Activated T-helper 2 cell treated with anti-CD3 and anti-CD28 coated beads, Interferon-gamma antibody, Interleukin-2, Interleukin-4, amounts not matched to agents 10 μg/mL and 5 μg/mL and 100 μg/mL, durations not matched to agents 14 hours and 24 hours and 36 hours (primary cell): ENCODE results near the gene PRB2. TPM values are rescaled to one million over a fixed set of nuclear protein-coding genes. Genes with fewer than 3 reads are reported as not detected.
"Not testable (repeated sequence)": the region's sequence is repeated elsewhere in the genome, so short reads cannot be mapped to it uniquely, and the experiment has no call there.

Experiments
- DNase-seq: peaks from one replicate; pipeline ENCODE4 v3.0.0; 2021; ENCODE audit warnings: low spot score
- H3K27ac Mint-ChIP-seq: one replicate; pipeline ENCODE4 v1.8.0; 2021; ENCODE audit warnings: mixed read lengths
- H3K27me3 Mint-ChIP-seq: one replicate; pipeline ENCODE4 v1.8.0; 2021; ENCODE audit warnings: low read depth, mixed read lengths
- H3K36me3 Mint-ChIP-seq: one replicate; pipeline ENCODE4 v1.8.0; 2021; ENCODE audit warnings: low read depth, mixed read lengths
- H3K4me1 Mint-ChIP-seq: one replicate; pipeline ENCODE4 v1.8.0; 2021; ENCODE audit warnings: low read depth, mixed read lengths
- H3K4me3 Mint-ChIP-seq: one replicate; pipeline ENCODE4 v1.8.0; 2021; ENCODE audit warnings: low read depth, mild to moderate bottlenecking, moderate library complexity, mixed read lengths
- H3K9me3 Mint-ChIP-seq: one replicate; pipeline ENCODE4 v1.8.0; 2021; ENCODE audit warnings: mixed read lengths
- intact Hi-C: fragments of 100-400 bp; cut with micrococcal nuclease; formaldehyde crosslinking; loops from one replicate; pipeline ENCODE4 v1.15.1; 2023
- total RNA-seq: library from RNA; stranded (reverse); gene quantifications from 2 replicates; pipeline ENCODE4 v1.2.3, GENCODE V29; 2022

The PRB2 gene
- total RNA-seq = not detected in 2 replicates

- H3K4me3 Mint-ChIP-seq, H3K27me3 Mint-ChIP-seq, H3K36me3 Mint-ChIP-seq, intact Hi-C loops, H3K27ac Mint-ChIP-seq, H3K4me1 Mint-ChIP-seq, DNase-seq, H3K9me3 Mint-ChIP-seq: not testable (repeated sequence)
These were observed at the start of gene PRB2 for GRCh38 chr12:11395467-11395866. Gene PRB2 (minus strand): TSS chr12:11395567. CDS start chr12:11395529, 38 bp downstream.

- Mint-ChIP-seq H3K4me3 (no peak overlapping the region), H3K27ac (no peak overlapping the region), H3K27me3 (no peaks in the 10 kb centered on the region), H3K9me3 (no peaks in the 10 kb centered on the region), H3K4me1 (no peaks in the 10 kb centered on the region), H3K36me3 (no peaks in the 10 kb centered on the region)
- intact Hi-C loops = no loop called here
- DNase-seq = no peak
These were observed 42.6 kb upstream of the PRB2 start for GRCh38 chr12:11437966-11438365.

- H3K4me3 Mint-ChIP-seq = no peak overlapping the region
- no peak for DNase-seq
- H3K9me3 Mint-ChIP-seq = no peaks in the 10 kb centered on the region
These were observed 38.3 kb upstream of the PRB2 start for GRCh38 chr12:11433664-11434063.

GRCh38 chr12:11431486-11431885, 36.1 kb upstream of the PRB2 start:
- no peak overlapping the region for H3K27ac Mint-ChIP-seq
- H3K4me1 Mint-ChIP-seq = peaks cover 10% of the 10 kb centered on the region
- H3K27me3 Mint-ChIP-seq = no peaks in the 10 kb centered on the region
- DNase-seq = no peak
- no peaks in the 10 kb centered on the region for H3K9me3 Mint-ChIP-seq
- H3K36me3 Mint-ChIP-seq = no peaks in the 10 kb centered on the region
- no peak overlapping the region for H3K4me3 Mint-ChIP-seq
- intact Hi-C loops = no loop called here

More at GRCh38 chr12:11433664-11434063, 38.3 kb upstream of the PRB2 start:
- intact Hi-C loops = no loop called here
- Mint-ChIP-seq H3K36me3 (no peaks in the 10 kb centered on the region), H3K27me3 (no peaks in the 10 kb centered on the region), H3K27ac (no peak overlapping the region), H3K4me1 (peaks cover 10% of the 10 kb centered on the region)

GRCh38 chr12:11427341-11427740, 32.0 kb upstream of the PRB2 start:
- H3K27me3 Mint-ChIP-seq = no peaks in the 10 kb centered on the region
- H3K9me3 Mint-ChIP-seq = no peaks in the 10 kb centered on the region
- H3K4me3 Mint-ChIP-seq = no peak overlapping the region
- no peak for DNase-seq
- intact Hi-C loops = no loop called here
- H3K27ac Mint-ChIP-seq = no peak overlapping the region
- peaks cover 8% of the 10 kb centered on the region for H3K4me1 Mint-ChIP-seq
- no peaks in the 10 kb centered on the region for H3K36me3 Mint-ChIP-seq

GRCh38 chr12:11412731-11413130, 17.4 kb upstream of the PRB2 start:
- H3K36me3 Mint-ChIP-seq = no peaks in the 10 kb centered on the region
- H3K4me3 Mint-ChIP-seq = no peak overlapping the region
- no peaks in the 10 kb centered on the region for H3K4me1 Mint-ChIP-seq
- H3K27ac Mint-ChIP-seq = no peak overlapping the region
- no peak for DNase-seq
- H3K9me3 Mint-ChIP-seq = peaks cover 12% of the 10 kb centered on the region
- intact Hi-C loops = no loop called here
- H3K27me3 Mint-ChIP-seq = no peaks in the 10 kb centered on the region

GRCh38 chr12:11408096-11408495, 12.7 kb upstream of the PRB2 start:
- Mint-ChIP-seq H3K4me1 (no peaks in the 10 kb centered on the region), H3K9me3 (peaks cover 4% of the 10 kb centered on the region), H3K27ac (no peak overlapping the region), H3K27me3 (no peaks in the 10 kb centered on the region), H3K36me3 (no peaks in the 10 kb centered on the region), H3K4me3 (no peak overlapping the region)
- intact Hi-C loops = no loop called here
- no peak for DNase-seq

GRCh38 chr12:11397366-11397765, 2.0 kb upstream of the PRB2 start:
- no peaks in the 10 kb centered on the region for H3K9me3 Mint-ChIP-seq
- no peaks in the 10 kb centered on the region for H3K36me3 Mint-ChIP-seq

GRCh38 chr12:11391456-11391855, 3.9 kb downstream of the PRB2 start:
- DNase-seq, intact Hi-C loops, H3K4me1 Mint-ChIP-seq, H3K27ac Mint-ChIP-seq, H3K36me3 Mint-ChIP-seq, H3K27me3 Mint-ChIP-seq, H3K4me3 Mint-ChIP-seq, H3K9me3 Mint-ChIP-seq: not testable (repeated sequence)

More at GRCh38 chr12:11397366-11397765, 2.0 kb upstream of the PRB2 start:
- intact Hi-C loops = no loop called here
- DNase-seq = no peak
- no peaks in the 10 kb centered on the region for H3K27me3 Mint-ChIP-seq
- no peak overlapping the region for H3K4me3 Mint-ChIP-seq
- no peaks in the 10 kb centered on the region for H3K4me1 Mint-ChIP-seq
- no peak overlapping the region for H3K27ac Mint-ChIP-seq

GRCh38 chr12:11377420-11377819, 17.9 kb downstream of the PRB2 start:
- H3K36me3 Mint-ChIP-seq, H3K4me1 Mint-ChIP-seq, H3K27me3 Mint-ChIP-seq, H3K27ac Mint-ChIP-seq, DNase-seq, intact Hi-C loops, H3K4me3 Mint-ChIP-seq: not testable (repeated sequence)
- peaks cover 46% of the 10 kb centered on the region for H3K9me3 Mint-ChIP-seq

- Mint-ChIP-seq H3K4me1 (no peaks in the 10 kb centered on the region), H3K36me3 (no peaks in the 10 kb centered on the region), H3K9me3 (no peaks in the 10 kb centered on the region), H3K4me3 (no peak overlapping the region), H3K27me3 (peaks cover 4% of the 10 kb centered on the region), H3K27ac (no peak overlapping the region)
- DNase-seq = no peak
- intact Hi-C loops = no loop called here
These were observed 34.2 kb downstream of the PRB2 start for GRCh38 chr12:11361151-11361550.

- H3K27ac Mint-ChIP-seq, H3K4me3 Mint-ChIP-seq, H3K4me1 Mint-ChIP-seq, H3K36me3 Mint-ChIP-seq, DNase-seq, H3K9me3 Mint-ChIP-seq, intact Hi-C loops, H3K27me3 Mint-ChIP-seq: not testable (repeated sequence)
These were observed 35.0 kb downstream of the PRB2 start for GRCh38 chr12:11360205-11360883.

GRCh38 chr12:11351736-11352135, 43.6 kb downstream of the PRB2 start:
- H3K9me3 Mint-ChIP-seq, DNase-seq, H3K36me3 Mint-ChIP-seq, H3K4me1 Mint-ChIP-seq, H3K4me3 Mint-ChIP-seq, intact Hi-C loops, H3K27ac Mint-ChIP-seq: not testable (repeated sequence)
- peaks cover 15% of the 10 kb centered on the region for H3K27me3 Mint-ChIP-seq

GRCh38 chr12:11348439-11348838, 46.9 kb downstream of the PRB2 start:
- Mint-ChIP-seq H3K27me3 (peaks cover 1% of the 10 kb centered on the region), H3K27ac (no peak overlapping the region), H3K36me3 (no peaks in the 10 kb centered on the region), H3K4me1 (no peaks in the 10 kb centered on the region), H3K9me3 (no peaks in the 10 kb centered on the region), H3K4me3 (no peak overlapping the region)
- intact Hi-C loops = no loop called here
- no peak for DNase-seq
